Measurements from ENCODE around the gene MBNL2.
A peak's percentile ranks its signal among the peaks of the same experiment; 100 is the strongest.
"Not testable (repeated sequence)": the region's sequence is repeated elsewhere in the genome, so short reads cannot be mapped to it uniquely, and the experiment has no call there.

The MBNL2 gene

GRCh38 chr13:97332742-97333141 is 110.6 kb downstream of the MBNL2 start:
- DNase-seq: no peak

DNA sequence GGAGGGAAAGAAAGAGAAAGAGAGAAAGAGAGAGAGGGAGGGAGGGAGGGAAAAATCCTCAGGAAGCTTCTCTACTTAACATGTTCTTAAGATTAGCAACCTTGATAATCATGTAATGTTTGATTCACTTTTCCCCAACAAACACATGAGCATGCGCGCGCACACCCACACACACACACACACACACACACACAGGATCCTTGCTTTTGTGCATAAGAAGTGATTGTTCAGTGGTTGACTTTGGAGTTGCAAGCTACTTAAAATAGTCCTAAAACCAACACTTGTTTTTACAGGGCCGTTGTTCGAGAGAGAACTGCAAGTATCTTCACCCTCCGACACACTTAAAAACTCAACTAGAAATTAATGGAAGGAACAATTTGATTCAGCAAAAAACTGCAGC is 111.8 kb downstream of the MBNL2 start:
- no peak for DNase-seq

- no peak for DNase-seq
Measured at GRCh38 chr13:97334690-97335089, 112.6 kb downstream of the MBNL2 start.

GRCh38 chr13:97335488-97336134 is 113.5 kb downstream of the MBNL2 start:
- no peak for DNase-seq

DNA sequence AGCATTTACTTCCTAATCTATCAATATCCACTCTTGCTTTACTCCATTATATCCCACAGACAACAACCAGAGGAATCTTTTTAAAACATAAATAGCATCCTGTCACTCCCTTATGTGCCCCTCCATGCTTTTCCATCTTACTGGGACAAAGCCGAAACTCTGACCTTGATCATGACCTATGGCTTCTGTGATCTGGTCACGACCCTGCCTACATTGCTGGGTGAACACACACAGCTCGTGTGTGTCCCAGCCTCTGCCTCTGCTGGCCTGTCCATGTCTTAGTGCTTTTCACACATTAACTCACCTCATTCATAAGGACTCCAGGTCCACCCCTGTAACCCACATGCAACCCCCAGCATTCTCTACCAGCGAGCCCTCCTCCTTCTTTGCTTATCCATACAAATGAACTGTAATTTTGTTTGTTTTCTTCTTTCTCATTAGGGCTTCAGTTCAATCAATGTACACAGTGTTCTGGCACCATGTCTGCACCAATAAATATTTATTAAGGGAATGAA is 115.9 kb downstream of the MBNL2 start:
- DNase-seq: no peak

DNA sequence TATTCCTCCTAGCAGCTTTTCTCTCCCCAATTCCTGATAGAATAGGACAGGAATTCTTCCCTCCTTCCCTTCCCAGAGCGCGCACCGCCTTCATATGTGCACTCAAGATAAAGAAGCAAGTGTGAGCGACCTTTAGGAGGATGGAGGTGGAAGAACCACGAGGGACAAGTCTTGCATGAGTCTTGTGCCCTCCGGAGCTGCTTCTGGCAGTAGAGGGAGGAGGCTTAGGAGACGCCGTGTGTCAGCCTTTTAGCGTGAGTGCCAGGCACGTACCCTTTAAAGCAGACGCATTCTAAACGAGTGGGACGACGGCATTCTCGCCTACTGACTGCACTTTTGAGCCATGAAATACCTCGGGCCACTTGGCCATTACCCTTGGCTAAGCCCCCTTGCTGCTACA is 116.4 kb downstream of the MBNL2 start:
- DNase-seq: no peak

GRCh38 chr13:97339019-97339987 is 117.2 kb downstream of the MBNL2 start:
- no peak for DNase-seq

DNA sequence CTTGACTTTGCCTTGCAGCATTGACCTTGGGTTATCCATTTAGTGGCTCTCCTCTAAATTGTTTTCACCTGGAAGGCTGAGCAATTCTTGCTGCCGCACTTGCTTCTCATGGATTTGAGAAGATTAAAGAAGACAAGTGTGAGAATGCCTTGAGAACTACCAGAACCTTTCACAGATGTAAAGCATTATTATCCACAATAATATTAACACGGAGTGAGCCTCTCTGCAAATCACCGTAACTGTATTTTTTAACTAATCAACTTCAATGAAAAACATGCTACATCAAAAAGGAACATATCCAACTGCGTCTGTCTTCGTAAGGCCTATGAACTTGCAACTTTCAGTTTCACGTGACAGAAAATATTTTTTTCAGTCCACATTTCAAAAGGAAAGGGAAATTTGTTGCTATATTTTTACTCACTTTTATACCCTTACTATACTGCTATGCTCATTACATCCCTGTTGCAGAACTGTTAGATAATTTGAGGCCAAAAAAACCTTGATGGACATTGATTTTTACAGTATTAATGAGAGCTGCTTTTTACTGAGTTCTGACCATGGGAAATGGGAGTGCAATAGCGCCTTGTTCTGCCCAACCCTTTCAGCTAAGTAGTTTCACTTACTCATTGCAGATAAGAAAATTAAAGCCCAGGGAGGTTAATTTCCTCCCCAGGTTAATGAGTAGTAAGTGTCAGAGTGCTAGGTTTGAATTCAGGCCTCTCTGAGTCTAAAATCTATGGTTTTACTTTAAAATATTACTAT is 118.0 kb downstream of the MBNL2 start:
- DNase-seq: no peak

DNA sequence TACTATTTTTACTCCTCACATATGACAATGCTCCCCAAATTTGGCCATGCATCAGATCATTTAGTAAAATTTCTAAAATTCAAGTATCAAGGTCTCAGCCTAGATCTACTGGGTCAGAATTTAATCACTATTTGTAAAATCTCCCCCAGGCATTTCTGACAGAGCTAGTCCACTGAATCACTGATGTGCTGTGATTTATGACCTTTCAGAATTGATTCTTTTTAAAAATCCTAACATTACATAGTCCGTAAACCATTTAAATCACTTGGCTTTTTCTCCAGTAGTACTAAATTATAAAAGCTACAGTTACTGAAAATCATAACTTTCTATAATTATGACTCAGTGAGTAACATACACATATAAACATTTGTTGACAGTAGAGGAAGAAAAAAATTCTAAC is 119.0 kb downstream of the MBNL2 start:
- no peak for DNase-seq

- no peak for DNase-seq
Measured at GRCh38 chr13:97342136-97342535, 120.0 kb downstream of the MBNL2 start.

- DNase-seq: no peak
Measured at GRCh38 chr13:97342936-97343335, 120.8 kb downstream of the MBNL2 start.

DNA sequence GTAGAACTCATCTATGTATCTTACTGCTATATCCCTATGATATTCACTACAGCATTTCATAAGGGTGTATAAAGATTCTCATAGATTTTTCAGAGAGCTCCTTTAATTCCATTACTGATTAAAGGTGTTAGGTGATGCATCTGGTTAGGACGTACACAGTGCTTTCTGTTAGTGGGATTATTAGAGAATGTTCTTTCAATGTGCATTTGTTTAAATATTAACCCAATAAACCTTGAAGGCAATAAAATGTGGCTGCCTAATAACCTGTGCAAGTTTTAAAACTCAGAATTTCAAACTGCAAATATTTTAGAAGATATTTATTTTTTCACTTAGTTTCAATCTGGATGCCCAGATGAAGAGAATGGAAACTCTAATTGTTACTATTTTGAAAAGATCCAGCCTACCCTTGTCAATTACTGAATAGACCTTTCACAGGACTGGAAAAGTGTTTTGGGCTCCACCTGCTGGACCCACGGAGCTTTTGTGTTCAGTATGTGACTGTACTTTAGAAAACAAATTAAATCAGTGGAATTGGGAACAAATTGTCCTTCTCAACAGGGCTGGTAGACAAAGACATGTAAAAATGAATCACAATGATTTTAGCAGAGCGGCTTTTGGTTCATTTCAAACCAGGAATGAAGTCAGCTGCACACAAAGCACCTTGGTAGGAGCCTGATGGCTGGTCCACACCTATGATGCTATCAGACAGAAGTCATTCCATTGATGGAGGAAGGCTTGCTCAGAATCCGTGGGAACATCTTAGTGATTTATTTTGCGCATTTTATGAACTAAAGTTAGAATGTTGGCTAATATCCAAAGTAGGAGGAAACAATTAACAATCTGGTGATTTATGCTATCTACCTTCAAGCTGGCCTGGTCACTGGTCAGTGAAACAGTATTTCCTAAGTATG is 122.4 kb downstream of the MBNL2 start:
- DNase-seq: peak; percentile 35

GRCh38 chr13:97346097-97346496 is 124.0 kb downstream of the MBNL2 start:
- no peak for DNase-seq

DNA sequence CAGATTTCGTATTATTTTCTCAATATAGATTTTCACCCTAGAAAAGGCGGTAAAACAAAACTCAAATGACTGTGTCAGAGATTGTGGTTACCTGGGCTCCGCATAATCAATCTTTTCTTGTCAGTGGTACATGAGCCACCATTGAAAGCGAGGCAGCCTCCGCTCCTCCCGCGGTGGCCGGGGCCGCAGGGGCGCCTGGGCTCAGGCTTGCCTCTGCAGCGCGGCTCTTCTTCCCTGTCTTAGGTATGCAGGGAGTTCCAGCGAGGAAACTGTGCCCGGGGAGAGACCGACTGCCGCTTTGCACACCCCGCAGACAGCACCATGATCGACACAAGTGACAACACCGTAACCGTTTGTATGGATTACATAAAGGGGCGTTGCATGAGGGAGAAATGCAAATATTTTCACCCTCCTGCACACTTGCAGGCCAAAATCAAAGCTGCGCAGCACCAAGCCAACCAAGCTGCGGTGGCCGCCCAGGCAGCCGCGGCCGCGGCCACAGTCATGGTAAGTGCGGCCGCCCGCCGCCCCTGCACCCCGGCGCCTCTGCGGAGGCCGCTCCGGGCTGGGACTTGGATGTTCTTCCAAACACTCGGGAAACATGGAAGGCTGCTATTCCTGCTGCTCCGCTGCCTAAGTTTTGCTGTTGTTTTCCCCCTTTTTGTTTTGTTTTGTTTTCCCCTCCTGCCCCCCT is 124.6 kb downstream of the MBNL2 start:
- DNase-seq: no peak

DNA sequence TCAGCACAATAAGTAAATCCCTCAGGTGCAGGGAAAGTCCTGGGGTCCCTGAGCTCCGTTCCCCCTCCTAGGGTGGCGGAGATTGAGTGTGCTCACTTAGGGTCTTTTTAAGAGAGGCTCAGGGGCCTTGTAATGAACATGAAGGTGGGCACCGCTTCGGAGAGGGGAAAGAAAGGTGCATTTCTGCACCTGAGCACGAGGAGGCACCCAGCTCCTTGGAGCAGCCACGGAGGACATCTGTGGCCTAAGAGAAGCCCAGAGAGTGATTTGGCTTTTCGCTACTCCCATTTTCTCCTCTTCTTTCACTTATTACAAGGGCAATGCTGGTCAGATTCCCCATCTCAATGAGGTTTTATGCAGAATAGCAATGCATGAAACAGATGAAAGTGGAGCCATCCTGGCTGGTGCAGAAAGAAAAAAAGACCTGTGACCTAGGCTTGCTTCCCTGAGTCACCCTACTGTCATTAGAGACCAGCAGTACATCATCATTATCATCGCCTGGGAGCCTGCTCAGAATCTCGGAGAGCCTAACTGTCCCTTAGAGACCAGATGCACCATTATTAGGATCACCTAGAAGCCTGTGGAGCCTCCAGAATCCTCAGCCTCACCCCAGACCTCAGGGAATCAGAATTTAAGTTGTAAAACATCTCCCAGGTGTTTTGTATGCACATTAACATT is 125.3 kb downstream of the MBNL2 start:
- no peak for DNase-seq

DNA sequence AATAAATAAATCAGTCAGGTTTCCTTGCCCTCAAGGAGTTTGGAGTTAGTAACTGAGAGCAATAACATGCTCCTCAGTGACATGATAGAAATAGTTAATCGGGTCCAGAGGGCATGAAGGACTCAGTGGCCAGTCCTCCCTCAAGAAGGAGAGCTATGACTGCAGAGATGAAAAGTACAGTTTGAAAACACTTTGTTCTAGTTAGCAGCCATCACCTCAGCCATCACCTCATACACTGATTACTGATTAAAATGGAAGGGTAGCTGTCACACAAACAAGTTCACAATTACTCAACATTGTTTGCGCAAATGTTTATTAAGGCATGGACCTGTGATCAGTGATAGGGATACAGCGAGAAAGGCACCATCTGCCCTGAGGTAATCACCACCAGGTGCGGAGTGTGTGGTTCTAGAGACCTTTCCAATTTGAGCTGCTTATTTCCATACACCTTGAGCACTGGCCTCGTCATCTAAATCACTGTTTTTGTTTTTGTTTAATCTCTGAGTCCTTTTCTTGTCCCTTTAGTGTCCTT is 126.5 kb downstream of the MBNL2 start:
- no peak for DNase-seq

DNA sequence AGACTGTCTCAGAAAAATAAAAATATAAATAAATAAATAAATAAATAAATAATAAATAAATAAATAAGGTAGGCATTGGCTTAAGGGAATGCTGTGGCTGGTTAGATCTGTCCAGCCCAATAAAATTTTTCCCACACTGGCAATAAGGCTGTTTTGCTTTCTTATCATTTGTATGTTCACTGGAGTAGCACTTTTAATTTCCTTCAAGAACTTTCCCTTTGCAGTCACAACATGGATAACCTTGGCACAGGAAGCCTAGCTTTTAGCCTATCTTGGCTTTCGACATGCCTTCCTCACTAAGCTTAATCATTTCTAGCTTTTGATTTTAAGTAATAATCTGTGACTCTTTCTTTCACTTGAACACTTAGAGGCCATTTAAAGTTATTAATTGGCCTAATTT is 129.9 kb downstream of the MBNL2 start:
- not testable (repeated sequence) for DNase-seq

GRCh38 chr13:97352815-97353214 is 130.7 kb downstream of the MBNL2 start:
- no peak for DNase-seq

- no peak for DNase-seq
Measured at GRCh38 chr13:97353927-97354675, 132.0 kb downstream of the MBNL2 start.

DNA sequence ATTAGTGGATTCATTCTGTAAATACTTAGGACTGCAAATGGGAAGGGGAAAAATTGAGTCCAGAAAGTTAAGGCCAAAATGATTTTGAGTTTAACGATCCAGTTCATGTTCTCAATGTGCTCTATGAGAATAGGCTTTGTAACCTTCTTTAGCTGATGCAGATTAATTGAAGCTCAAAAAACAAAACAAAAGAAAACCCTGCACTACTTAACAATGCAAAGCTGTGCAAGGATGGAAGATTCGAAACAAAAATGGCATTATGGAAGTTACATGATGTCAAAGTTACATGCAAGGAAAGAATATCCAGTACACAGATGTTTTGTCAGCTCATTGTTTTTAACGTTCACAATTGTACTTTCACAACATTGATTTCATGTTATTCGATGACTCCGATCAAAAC is 132.7 kb downstream of the MBNL2 start:
- no peak for DNase-seq

Measured in activated gamma-delta T cell treated with Interleukin-2 at 50 U/mL for 16 hours (primary cell).